GM19023 (cell line): Measurements from ENCODE around the gene UXS1.
"Not testable (repeated sequence)": the region's sequence is repeated elsewhere in the genome, so short reads cannot be mapped to it uniquely, and the experiment has no call there.

ENCODE experiments used
- ATAC-seq: cut with Tn5 transposase; IDR thresholded peaks from one replicate; pipeline ENCODE4 v1.9.1; 2021; ENCODE audit warnings: mild to moderate bottlenecking, moderate library complexity; ENCODE audit not compliant: unreplicated experiment

The UXS1 gene

DNA sequence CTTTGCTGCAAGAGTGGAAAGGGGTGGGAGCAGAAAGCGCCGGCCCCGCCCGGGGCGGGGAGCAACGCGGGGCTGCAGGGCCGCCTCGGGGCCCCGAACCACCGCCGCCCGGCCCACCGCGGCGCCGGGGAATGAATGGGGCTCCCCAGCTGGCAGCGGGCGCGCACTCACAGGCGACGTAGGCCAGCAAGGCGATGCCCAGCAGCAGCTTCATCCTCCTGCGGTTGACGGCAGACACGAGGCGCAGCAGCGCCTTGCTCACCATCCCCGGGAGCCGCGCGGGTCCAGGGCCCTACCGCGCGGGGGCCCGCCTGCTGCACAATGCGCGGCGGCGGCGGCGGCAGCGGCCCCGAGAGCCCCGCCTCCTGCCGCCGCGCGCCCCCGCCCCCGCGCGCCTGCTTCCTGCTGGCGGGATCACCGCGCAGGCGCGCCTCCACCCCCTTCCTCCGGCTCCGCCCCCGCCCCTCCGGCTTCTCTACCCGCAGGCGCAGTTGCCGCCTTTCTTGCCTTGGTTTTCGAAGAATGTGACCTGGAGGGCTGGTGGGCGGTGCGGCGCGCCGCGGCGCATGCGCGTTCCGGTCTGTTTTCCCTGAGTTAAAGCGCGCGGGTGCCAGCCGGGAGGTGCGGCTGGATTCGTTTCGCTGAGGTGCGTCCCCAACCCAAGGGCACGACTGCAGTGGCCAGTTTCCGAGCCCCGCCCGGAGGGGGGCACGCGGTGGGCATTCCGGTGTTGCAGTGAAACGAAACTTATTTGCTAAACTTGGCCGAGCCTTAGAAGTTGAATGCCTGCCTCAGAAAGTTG lies at the start of gene UXS1:
Gene UXS1 (minus strand): TSS at position 325 of the 802 bp plus-strand sequence. CDS start 60 bp downstream, at position 265.
- ATAC-seq: peak; percentile 62

DNA sequence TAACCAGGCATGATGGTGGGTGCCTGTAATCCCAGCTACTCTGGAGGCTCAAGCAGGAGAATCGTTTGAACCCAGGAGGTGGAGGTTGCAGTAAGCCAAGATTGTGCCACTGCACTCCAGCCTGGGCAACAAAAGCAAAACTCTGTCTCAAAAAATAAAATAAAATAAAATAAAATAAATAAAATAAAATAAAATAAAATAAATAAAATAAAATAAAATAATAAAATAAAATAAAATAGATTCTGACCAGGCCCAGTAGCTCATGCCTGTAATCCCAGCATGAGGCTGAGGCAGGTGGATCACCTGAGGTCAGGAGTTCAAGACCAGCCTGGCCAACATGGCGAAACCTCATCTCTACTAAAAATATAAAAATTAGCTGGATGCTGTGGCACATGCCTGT lies 45.4 kb upstream of the UXS1 start:
- not testable (repeated sequence) for ATAC-seq

DNA sequence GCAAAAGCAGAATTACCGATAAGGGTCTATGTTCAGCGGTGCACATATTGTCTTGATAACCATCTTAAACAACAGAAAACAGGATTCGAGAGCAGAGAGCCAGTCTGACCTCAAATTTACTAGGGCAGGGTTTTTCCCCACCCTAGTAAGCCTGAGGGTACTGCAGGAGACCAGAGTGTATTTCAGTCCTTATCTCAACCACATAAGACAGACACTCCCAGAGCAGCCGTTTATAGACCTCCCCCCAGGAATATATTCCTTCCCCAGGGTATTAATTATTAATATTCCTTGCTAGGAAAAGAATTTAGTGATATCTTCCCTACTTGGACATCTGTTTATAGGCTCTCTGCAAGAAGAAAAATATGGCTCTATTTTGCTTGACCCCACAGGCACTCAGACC lies 41.3 kb upstream of the UXS1 start:
- ATAC-seq: not testable (repeated sequence)

- ATAC-seq: no peak
These were observed 39.2 kb upstream of the UXS1 start for GRCh38 chr2:106233350-106233706.

DNA sequence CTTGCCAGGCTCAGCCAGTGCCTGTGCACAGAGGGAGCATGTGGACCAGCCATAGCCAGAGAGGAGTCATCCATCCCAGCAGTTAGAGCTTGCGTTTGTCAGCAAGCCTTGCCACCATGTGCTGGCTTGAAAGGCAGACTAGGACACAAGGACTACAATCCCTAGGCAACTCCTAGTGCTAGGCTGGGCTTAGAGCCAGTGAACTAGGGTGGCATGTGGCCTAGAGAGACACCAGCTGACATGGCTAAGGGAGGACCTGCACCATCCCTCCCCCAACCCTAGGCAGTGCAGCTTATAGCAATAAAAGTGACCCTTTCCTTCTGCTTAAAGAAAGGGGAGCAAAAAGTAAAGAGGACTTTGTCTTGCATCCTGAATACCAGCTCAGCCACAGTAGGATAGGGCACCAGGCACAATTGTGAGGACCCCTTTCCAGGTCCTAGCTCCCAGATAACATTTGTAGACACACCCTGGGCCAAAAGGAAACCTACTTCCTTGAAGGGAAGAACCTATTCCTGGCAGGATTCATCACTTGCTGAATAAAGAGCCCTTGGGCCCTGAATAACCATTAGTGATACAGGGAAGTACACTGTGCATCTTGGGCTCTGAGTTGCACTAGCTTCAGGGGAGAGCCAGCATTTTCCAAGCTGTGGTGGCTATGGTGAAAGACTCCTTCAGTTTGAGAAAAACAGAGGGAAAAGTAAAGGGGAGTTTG lies 38.7 kb upstream of the UXS1 start:
- ATAC-seq: no peak

DNA sequence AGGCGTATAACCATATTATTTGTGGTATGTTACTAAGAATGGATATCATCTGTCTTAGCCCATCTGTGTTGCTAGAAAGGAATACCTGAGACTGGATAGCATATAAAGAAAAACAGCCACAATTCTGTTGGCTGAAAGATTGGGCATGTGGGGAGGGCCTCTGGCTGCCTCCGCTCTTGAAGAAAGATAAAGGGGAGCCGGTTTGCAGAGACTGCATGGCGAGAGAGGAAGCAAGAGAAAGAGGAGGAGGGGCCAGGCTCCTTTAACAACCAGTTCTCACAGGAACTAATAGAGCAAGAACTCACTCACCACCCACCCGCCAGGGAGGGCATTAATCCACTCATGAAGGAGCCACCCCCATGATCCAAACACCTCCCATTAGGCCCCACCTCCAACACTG lies 29.2 kb upstream of the UXS1 start:
- no peak for ATAC-seq

DNA sequence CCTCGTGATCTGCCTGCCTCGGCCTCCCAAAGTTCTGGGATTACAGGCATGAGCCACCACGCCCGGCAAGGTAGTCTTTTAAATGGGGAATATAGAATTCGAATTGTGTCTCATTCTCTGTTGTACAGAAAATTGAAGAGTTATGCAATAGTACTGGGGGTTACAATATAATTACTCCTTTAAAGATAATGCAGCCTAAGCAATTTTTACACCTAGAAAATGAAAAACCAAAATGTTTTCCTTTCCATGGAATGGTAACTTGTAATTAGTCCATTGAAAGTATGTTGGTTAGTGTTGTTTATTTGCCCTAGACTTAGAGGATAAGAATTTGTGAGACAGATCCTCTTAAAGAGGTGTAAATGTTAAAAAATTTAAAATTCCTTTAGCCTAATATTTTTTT lies 28.0 kb upstream of the UXS1 start:
- not testable (repeated sequence) for ATAC-seq

DNA sequence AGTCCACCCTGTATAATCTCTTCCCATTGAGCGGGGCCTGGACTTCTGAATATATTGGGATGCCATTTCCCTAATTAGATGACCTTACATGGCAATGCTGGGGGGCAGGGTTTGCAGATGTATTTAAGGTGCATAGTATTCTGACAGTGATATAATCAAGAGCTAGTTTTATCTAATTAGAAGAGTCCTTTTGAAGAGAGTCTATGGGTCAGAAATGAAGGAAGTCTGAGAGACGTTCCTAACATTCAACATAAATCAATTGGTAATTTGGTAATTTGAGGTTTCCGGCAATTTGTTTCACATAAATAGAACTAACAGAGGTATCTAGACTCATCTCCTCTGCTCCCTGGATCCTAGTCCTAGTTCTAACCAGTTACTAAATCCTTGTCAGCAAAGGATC lies 25.7 kb upstream of the UXS1 start:
- ATAC-seq: no peak

DNA sequence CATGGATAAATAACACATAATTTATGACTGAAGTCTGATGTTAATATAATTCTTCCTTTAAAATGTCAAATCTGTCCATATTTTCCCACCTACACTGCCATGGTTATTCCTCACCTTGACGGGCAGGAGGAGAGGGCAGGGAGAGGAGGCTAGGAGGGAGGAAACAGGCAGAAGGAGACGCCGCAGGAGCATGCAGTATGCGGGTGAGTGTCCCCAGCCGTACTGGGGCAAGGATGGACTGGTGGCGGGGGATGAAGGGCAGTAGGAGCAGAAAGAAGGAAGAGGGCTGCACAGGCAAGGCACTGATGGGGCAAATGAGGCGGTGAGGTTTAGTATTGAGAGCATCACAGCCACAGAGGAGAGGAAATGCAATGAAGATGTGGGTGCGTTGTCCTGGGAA lies 25.1 kb upstream of the UXS1 start:
- not testable (repeated sequence) for ATAC-seq

DNA sequence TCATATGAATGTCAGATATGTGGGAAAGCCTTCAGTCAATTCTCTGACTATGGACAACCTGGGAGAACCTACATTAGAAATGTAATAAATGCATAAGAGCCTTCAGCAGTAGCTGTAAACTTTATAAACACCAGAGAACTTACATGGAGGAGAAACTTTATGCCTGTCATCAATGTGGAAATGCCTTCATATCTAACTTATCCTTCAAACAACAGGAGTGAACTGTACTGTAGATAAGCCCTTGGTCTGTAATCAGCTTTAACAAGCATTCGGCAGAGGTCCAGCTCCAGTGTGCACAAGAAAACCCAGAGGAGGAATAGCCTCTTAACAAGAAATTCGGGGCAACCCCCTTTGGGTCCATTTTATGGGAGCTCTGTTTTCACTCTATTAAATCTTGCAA lies 14.8 kb upstream of the UXS1 start:
- ATAC-seq: no peak

GRCh38 chr2:106208399-106208798 lies 14.3 kb upstream of the UXS1 start:
- ATAC-seq: no peak

GRCh38 chr2:106207246-106207645 lies 13.1 kb upstream of the UXS1 start:
- no peak for ATAC-seq

DNA sequence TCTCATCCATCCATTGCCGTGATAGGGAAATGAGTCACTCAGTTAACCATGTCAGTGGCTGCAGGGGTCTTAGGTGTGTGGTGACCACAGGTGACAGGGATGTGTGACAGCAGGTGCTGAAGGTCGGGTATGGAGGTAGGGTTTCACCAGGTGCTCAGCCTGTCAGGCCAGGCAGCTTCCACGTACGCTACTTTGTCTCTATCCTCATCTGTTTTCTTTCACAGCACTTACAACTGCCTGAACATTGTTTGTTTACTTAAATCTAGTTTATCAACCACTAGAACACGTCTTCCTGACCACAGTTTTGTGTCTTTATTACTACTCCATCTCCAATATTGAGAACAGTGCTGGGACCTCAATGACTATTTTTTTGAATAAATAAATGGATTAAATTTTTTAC lies 11.4 kb upstream of the UXS1 start:
- no peak for ATAC-seq

DNA sequence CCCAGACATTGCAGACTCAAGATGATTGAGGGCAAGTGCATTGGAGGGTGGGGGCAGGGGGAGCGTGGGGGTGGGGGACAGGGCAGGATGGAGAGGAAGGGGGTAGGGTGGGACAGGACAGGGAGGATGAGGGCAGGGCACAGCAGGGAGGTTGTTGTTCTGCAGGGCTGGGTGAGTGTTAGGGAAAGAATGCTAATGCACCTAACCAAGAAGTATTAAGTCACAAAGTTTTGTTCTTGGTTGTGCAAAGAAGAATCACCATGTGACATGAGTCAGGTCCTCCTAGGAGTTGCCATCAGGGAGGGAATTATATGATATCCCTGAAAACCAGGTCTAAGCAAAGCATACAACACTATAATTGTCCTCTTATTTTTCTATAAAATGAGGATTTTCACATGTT lies 10.4 kb upstream of the UXS1 start:
- ATAC-seq: not testable (repeated sequence)

DNA sequence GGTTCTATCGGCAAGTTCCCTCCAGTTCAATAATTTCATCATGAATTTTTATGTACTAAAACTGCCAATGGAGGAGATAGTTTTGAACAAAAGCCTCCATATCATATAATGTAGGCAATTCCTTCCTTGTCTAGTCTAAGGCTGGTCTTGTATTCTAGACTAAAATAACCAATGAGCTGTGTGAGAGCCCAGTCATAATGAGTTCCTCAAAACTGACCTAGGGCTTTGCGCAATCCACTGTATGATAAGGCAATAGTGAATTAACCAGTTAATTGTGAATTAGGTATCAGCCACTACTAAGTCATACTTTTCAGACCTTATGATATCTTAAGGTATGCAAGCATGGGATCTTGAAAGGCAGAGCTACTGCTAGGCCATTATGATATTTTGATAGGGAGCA lies 7.6 kb upstream of the UXS1 start:
- no peak for ATAC-seq

- no peak for ATAC-seq
These were observed 3.8 kb upstream of the UXS1 start for GRCh38 chr2:106197878-106198277.

DNA sequence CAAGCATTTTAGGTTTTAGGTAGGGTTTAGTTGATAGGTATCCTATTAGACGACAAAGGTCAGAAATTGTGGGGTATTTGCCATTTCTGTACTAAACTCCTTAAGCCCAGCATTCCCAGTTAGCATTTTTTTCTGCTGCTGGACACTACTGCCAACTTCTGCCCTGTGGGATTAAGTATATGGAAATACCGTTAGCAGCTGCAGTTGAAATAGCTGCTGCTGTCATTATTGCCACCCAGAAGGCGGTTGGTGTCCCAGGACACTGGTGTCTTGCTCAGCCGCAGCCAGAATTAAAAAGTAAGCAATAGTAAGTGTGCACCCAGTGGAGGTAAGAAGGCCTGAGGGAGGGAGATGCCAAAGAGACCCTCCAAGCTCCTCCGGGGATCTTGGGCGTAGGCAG lies 1.9 kb upstream of the UXS1 start:
- no peak for ATAC-seq

DNA sequence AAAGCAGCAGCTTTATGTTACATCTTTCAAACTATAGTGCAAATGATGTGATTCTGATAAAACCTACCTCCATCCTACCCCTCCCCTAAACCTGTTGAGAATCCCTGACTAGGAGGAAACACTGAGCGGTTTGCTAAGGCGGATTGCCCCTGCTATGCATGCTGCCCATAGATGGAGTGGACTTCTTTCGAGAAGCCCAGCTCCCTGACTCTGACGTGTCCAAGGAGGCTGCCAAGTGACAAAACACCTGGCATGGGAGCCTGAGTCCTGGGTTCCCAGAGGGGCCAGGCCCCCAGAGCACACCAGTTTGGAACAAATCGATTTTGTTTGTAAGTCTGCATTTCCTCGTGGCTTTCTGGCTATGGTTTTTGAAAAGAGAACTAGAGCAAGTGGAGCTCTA lies 1.4 kb upstream of the UXS1 start:
- no peak for ATAC-seq

- ATAC-seq: no peak
These were observed 468 bp downstream of the UXS1 start for GRCh38 chr2:106193690-106193976.

- peak; percentile 49 for ATAC-seq
These were observed 1.1 kb downstream of the UXS1 start for GRCh38 chr2:106192752-106193689.

DNA sequence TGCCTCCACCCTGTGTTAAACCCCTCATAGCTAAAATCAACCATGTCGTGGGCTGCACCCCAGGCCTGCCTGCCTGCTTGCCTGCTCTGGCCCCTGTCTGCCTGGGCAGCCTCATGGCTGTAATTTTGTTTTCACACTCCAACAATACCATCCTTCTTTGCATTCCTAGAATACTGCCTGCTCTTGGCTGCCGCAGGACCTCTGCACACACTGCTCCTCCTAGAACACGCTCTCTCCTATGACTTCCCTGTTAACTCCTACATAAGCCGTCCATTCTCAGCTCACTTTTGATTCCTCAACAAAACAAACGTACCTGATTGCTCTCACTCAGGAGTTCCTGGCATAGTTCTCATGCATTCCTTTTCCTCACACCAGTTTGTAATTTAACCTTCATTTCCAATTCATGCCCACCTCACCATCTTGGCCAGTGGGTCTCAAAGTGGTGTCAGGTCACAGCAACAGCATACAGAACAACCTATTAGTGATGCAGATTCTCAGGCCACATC lies 2.5 kb downstream of the UXS1 start:
- no peak for ATAC-seq
